A204.1 (cell line): ENCODE measurements around the gene KITLG.
"Not testable (repeated sequence)": the region's sequence is repeated elsewhere in the genome, so short reads cannot be mapped to it uniquely, and the experiment has no call there.

Experiments used
- FAIRE-seq: peaks from 2 replicates; lab custom pipeline; 2012; peaks lifted over from hg19 to GRCh38; lab: Jason Lieb, UNC

The KITLG gene

DNA sequence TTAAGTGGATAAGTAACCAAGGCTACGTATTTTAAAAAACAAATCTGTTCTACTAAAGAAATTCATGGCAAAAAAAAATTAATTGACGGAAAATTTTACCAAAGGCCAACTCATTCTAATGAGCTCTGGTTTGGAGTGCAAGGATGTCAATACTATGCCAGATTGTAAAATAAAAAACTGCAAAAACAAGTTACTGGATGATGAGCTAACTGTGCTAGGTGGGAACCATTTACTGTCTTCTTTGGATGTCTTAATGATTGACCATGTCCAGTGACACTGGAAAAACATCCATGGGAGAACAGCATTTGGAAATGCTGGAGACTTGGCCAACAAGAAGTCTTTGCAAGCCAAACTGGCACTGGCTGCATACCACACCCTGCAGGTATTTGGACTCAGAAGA lies 41.6 kb downstream of the KITLG start:
- FAIRE-seq: no peak

DNA sequence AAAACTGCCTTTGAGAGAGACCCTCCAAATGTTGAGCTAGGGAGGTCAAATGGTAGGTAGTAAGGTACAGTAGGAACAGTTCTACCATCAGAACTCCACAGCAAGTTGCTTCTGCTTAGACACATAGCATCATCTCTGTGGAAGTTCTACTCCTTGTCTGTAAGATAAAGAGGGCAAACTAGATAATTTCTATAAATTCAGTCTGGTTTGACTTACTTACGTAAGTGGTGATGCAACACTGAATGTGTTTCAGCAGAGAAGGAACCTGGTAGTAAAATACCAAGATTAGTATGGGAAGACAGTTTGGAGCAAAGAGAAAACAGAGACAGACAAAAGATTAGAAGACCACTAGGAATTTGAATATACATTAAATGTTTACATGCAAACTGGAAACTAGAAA lies 42.0 kb downstream of the KITLG start:
- no peak for FAIRE-seq

- no peak for FAIRE-seq
Measured at GRCh38 chr12:88530868-88531267, 49.4 kb downstream of the KITLG start.

DNA sequence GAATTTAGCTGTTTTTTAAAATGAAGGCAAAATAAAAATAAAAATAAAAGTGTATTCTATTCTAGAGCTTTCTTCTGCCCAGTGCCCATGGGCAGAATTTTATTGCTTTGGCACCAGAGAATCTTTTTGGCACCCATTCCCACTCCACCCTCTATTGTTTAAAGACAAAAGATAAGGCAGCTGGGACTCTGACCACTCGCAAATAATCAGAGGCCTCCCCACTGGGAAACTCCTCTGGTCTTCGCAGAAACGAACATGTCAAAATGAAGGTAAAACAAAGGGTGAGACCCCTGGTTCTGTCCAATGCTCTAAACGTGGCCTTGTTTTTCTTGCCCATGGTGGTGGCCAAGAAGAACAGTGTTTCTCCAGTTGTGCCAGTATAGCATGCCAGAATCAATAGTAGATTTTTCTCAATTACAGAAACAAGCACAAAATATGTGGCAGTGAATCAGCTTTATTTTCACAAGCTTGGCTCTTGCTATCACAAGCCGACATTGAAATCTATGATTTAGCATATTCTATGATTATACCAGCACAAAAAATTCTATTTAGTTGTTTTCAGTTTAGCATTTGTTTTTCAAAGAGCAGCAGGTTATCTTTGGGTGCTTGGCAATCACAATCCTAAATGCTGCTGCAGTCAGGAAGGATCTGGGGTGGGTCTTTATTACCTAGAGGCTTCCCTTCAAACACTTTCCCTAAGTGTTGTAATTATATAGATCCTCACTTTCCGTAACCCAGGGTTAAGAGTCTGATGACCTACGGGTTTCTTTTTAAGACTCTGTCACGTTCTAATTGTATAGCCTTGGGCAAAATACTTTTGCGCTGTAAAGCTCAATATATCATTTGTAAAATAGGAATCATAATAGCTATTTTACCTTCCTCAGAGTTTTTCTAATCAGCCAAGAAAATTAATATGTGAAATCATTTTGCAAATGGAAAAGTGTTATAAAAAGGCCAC lies 50.5 kb downstream of the KITLG start:
- no peak for FAIRE-seq

GRCh38 chr12:88522961-88523360 lies 57.3 kb downstream of the KITLG start:
- no peak for FAIRE-seq

DNA sequence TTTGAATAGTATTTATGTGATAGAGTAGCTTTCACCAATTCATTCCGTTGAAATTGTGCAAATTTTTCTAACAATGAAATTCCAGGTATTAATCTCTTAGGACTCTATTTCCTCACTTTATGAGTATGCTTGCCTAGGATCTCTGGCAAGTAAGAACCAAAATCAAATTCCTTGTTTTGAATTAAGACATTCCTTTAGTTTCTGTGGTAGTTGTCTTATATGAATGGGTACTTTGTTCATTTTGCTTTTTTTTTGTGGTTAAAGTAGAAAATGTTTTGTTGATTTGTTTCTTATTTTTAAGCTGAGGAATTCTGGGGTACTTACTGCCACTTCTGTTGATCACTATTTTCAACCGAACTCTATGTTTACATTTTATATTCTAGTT lies 59.8 kb downstream of the KITLG start:
- FAIRE-seq: no peak

- FAIRE-seq: no peak
Measured at GRCh38 chr12:88519802-88520435, 60.4 kb downstream of the KITLG start.

DNA sequence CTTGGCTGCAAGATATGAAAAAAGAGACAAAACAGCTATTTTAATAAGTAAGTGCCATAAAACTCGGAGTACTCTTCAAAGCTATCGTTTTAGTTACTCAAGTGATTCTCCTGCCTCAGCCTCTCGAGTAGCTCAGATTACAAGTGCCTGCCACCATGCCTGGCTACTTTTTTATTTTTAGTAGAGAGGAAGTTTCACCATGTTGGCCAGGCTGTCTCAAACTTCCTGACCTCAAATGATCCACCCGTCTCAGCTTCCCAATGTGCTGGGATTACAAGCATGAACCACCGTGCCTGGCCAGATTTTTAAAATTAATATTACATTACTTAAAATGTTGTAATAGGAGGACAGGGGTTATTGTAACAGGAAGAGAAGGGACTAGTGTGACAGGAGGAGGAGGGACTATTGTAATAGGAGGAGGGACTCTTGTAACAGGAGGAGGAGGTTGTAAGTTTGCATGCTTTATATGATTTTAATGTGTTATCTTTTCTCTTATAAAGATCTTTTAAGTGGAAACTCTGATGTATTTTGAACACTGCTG lies 61.3 kb downstream of the KITLG start:
- no peak for FAIRE-seq

GRCh38 chr12:88516811-88517210 lies 63.5 kb downstream of the KITLG start:
- no peak for FAIRE-seq

- no peak for FAIRE-seq
Measured at GRCh38 chr12:88510843-88511242, 69.4 kb downstream of the KITLG start.

- no peak for FAIRE-seq
Measured at GRCh38 chr12:88509851-88510250, 70.4 kb downstream of the KITLG start.

DNA sequence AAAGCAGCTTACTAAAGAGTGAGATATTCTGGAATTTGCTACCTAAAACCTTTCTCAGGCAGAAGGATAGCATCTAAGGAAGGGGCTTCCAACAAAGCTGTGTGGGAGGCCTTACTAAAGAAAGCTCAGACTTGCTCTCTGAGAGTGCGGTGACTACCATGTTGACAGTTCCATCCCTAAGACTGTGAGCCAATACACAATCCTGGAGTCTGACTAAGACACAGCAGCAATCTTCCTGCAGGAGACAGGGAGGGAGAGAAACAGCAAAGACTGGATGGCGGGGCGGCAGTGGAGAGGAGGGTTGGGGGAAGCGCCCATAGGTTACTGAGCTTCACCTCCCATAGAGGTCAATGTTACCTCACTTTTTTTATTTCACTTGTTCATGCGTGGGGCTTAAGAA lies 70.9 kb downstream of the KITLG start:
- FAIRE-seq: no peak

GRCh38 chr12:88507851-88508250 lies 72.4 kb downstream of the KITLG start:
- not testable (repeated sequence) for FAIRE-seq

- no peak for FAIRE-seq
Measured at GRCh38 chr12:88507270-88507669, 73.0 kb downstream of the KITLG start.

GRCh38 chr12:88505696-88506095 lies 74.6 kb downstream of the KITLG start:
- no peak for FAIRE-seq

DNA sequence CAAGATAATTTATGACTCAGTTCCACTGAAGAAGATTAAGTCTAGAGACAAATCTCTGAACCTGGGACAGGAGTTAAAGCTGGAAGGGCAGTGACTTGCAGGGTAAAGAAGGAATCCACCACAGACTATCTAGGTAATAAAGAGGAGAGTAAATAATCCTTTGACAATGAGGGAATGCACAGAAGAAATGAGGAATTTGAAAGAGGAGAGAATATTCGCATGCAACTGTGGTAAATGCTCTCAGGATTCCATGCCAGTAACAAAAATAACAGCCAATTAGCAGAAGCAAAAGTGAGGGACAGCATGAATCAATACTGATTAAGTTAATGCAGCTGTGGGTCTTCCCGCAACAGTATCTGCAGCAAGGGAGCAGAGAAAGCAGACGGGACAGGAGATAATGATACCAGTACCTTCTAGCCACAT lies 77.0 kb downstream of the KITLG start:
- no peak for FAIRE-seq

DNA sequence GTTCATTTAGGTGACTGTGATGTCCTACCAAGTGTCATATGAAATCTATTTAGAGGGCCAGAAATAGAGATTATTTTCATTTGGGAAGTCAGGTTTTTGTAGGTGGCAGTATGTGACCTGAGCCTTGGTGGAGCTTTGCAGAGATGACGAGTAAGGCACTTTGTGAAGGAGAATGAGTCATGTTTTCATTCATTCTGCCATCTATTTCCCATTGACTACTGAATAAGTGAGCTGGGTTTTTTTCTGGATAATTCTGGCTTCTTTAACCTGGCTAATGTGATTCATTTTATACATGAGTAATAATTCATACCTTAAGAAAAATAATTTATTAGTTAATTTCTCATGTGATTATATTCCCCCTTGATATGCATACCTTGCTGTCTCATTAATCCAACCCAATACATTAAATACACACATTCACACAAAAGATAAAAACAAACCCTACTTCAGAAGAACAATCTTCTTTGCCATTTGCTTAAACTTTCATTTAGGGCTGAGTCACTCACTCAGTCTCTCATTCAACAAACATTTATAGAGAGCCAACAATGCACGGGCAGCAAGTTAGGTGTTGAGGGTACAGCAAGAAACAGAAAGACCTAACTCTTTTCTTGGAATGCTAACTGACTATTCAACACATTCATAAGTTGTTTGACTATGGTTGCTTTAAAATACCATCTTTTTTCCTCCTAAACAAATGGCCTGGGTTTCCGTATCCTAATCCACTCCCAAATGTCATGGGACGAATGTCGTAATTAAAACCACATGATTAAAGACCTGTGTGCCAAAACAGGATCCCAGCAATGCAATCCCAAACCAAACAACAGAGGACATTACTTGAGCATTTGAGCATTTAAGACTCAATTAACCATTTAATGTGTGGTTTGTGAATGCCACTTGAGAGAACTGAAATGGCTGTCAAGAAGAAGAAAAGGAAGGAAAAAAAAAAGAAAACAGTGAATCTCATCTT lies 78.0 kb downstream of the KITLG start:
- FAIRE-seq: no peak

- FAIRE-seq: no peak
Measured at GRCh38 chr12:88496891-88497371, 83.3 kb downstream of the KITLG start.

- FAIRE-seq: no peak
Measured at GRCh38 chr12:88496429-88496828, 83.8 kb downstream of the KITLG start.

GRCh38 chr12:88495031-88495430 lies 85.2 kb downstream of the KITLG start:
- no peak for FAIRE-seq

- FAIRE-seq: no peak
Measured at GRCh38 chr12:88494520-88494919, 85.8 kb downstream of the KITLG start.

- no peak for FAIRE-seq
Measured at GRCh38 chr12:88493636-88494035, 86.6 kb downstream of the KITLG start.
